WTC11 (cell line): ENCODE measurements around the gene PTPN9.

ENCODE experiments used
- ATF3 ChIP-seq: sonication (generic); formaldehyde crosslinking; conservative IDR thresholded peaks from 2 replicates; pipeline ENCODE4 v1.8.1; 2022; ENCODE audit warnings: mild to moderate bottlenecking, missing genetic modification reagents
- CTCF ChIP-seq: fragments of 200-600 bp; IDR thresholded peaks from 2 replicates; pipeline ENCODE4 v1.8.0; 2022; ENCODE audit warnings: antibody characterized with exemption
- MAX ChIP-seq: sonication (generic); formaldehyde crosslinking; IDR thresholded peaks from 2 replicates; pipeline ENCODE4 v1.8.0; 2022; ENCODE audit warnings: mild to moderate bottlenecking, missing genetic modification reagents
- MLX ChIP-seq: sonication (generic); formaldehyde crosslinking; IDR thresholded peaks from 2 replicates; pipeline ENCODE4 v1.8.1; 2023; ENCODE audit warnings: mild to moderate bottlenecking, missing genetic modification reagents, moderate library complexity
- NFE2L1 ChIP-seq: sonication (generic); formaldehyde crosslinking; IDR thresholded peaks from 2 replicates; pipeline ENCODE4 v1.8.1; 2023; ENCODE audit warnings: missing genetic modification reagents
- USF2 ChIP-seq: sonication (generic); formaldehyde crosslinking; IDR thresholded peaks from 2 replicates; pipeline ENCODE4 v1.8.1; 2023; ENCODE audit warnings: mild to moderate bottlenecking, missing genetic modification reagents, moderate library complexity

GRCh38 chr15:75597667-75598341, 18.7 kb upstream of the PTPN9 start:
- no peak for TF ChIP-seq CTCF
- no peak for TF ChIP-seq MLX
- no peak for TF ChIP-seq MAX (CRISPR knock-in tag)
- no peak for TF ChIP-seq ATF3 (CRISPR knock-in tag)
- TF ChIP-seq NFE2L1 (CRISPR knock-in tag), result no peak
- TF ChIP-seq USF2, result no peak
